Small intestine (tissue), 7 donors: ENCODE measurements around the gene MAGI1. TPM values are rescaled to one million over a fixed set of nuclear protein-coding genes. Genes with fewer than 3 reads are reported as not detected.
A peak's percentile ranks its signal among the peaks of the same experiment; 100 is the strongest.

Experiments used
- DNase-seq, 2 donors: peaks; one replicate each; pipeline versions ENCODE4 v3.0.0 to v3.0.0-alpha.2; 2013
- FAIRE-seq: peaks from 2 replicates; lab custom pipeline; 2012; peaks lifted over from hg19 to GRCh38; lab: Jason Lieb, UNC
- H3K27ac ChIP-seq, 3 donors: one replicate each; pipeline ENCODE4 v1.5.1; 2013; ENCODE audit warnings: low read length in 2 of 3, mild to moderate bottlenecking in 2 of 3, control low read depth in 1 of 3, inconsistent platforms in 1 of 3, low read depth in 1 of 3, moderate library complexity in 1 of 3
- H3K27me3 ChIP-seq, 3 donors: one replicate each; pipeline ENCODE4 v1.6.1; 2013; ENCODE audit warnings: low read length in 3 of 3, inconsistent platforms in 1 of 3; ENCODE audit not compliant: control insufficient read depth in 3 of 3, insufficient read depth in 3 of 3
- H3K36me3 ChIP-seq, 3 donors: one replicate each; pipeline ENCODE4 v1.6.1; 2013; ENCODE audit warnings: low read length in 3 of 3, inconsistent platforms in 1 of 3, low read depth in 1 of 3, mild to moderate bottlenecking in 1 of 3, moderate library complexity in 1 of 3; ENCODE audit not compliant: control insufficient read depth in 3 of 3, insufficient read depth in 2 of 3
- H3K4me1 ChIP-seq, 3 donors: one replicate each; pipeline ENCODE4 v1.6.1; 2013; ENCODE audit warnings: low read length in 2 of 3, inconsistent platforms in 1 of 3, low read depth in 1 of 3, mild to moderate bottlenecking in 1 of 3, moderate library complexity in 1 of 3; ENCODE audit not compliant: control insufficient read depth in 3 of 3, insufficient read depth in 2 of 3
- H3K4me3 ChIP-seq, 3 donors: one replicate each; pipeline ENCODE4 v1.5.1; 2013; ENCODE audit warnings: low read length in 3 of 3, control low read depth in 1 of 3, inconsistent platforms in 1 of 3, low read depth in 1 of 3, mild to moderate bottlenecking in 1 of 3, moderate library complexity in 1 of 3
- H3K9me3 ChIP-seq, 2 donors: one replicate each; pipeline ENCODE4 v1.6.1; 2013; ENCODE audit warnings: low read depth in 1 of 2, low read length in 1 of 2; ENCODE audit not compliant: control insufficient read depth in 2 of 2, insufficient read depth in 1 of 2
- WGBS, 3 donors: extraction: QIAGEN DNeasy Blood & Tissue Kit; methylation state at CpG; one replicate each; pipeline ENCODE4 v1.1.7; 2013; 5-methylcytosine and 5-hydroxymethylcytosine counted together
- polyA plus RNA-seq, 4 donors: library from polyadenylated mRNA; stranded (reverse) in 3 of 4; unstranded in 1 of 4; fragments of 200-250 nt in 3 of 4; fragments of 120-200 nt in 1 of 4; gene quantifications; one replicate each; pipeline versions ENCODE4 v1.2.1 to v1.2.3, GENCODE V29; 2013
- donor health status: healthy with polysubstance abuse.
- donor health status: control.
- donor health status: control.
- donor health status: Bipolar disorder and iron deficiency.
- donor health status: healthy.

The MAGI1 gene
- polyA plus RNA-seq, 4 donors, result 10.0 to 35.1 (median 12.6) TPM

- no peaks in the 10 kb centered on the region for H3K9me3 ChIP-seq
- no peaks in the 10 kb centered on the region for H3K4me1 ChIP-seq
- no peak overlapping the region for H3K27ac ChIP-seq
- WGBS, 3 donors, result 10 to 29% (median 12%) methylated on average over 1 of the region's 1 CpG
- DNase-seq (peak in 1 of 2 donors; percentile 14), FAIRE-seq (no peak)
- H3K27me3 ChIP-seq, result no peaks in the 10 kb centered on the region
- H3K4me3 ChIP-seq, result no peak overlapping the region
- no peaks in the 10 kb centered on the region for H3K36me3 ChIP-seq
These were observed 704.6 kb downstream of the MAGI1 start for GRCh38 chr3:65334045-65334665.

GRCh38 chr3:65331730-65332129 is 707.0 kb downstream of the MAGI1 start:
- Histone ChIP-seq H3K27me3 (no peaks in the 10 kb centered on the region), H3K4me3 (no peak overlapping the region), H3K9me3 (no peaks in the 10 kb centered on the region), H3K4me1 (no peaks in the 10 kb centered on the region), H3K36me3 (no peaks in the 10 kb centered on the region), H3K27ac (no peak overlapping the region)
- 82 to 90% (median 87%) methylated on average over 3 of the region's 3 CpGs for WGBS, 3 donors
- no peak for DNase-seq
- FAIRE-seq, result no peak

- no peaks in the 10 kb centered on the region for H3K9me3 ChIP-seq
- H3K36me3 ChIP-seq, result no peaks in the 10 kb centered on the region
- no peaks in the 10 kb centered on the region for H3K27me3 ChIP-seq
- no peaks in the 10 kb centered on the region for H3K4me1 ChIP-seq
- no peak for FAIRE-seq
- no peak overlapping the region for H3K4me3 ChIP-seq
- H3K27ac ChIP-seq, result no peak overlapping the region
- no peak for DNase-seq
- WGBS, 3 donors, result 47 to 65% (median 64%) methylated on average over 6 of the region's 6 CpGs
These were observed 708.6 kb downstream of the MAGI1 start for GRCh38 chr3:65330072-65330471.

GRCh38 chr3:65328148-65328547 is 710.6 kb downstream of the MAGI1 start:
- no peaks in the 10 kb centered on the region for H3K27me3 ChIP-seq
- 93 to 95% (median 95%) methylated on average over 4 of the region's 4 CpGs for WGBS, 3 donors
- no peaks in the 10 kb centered on the region for H3K36me3 ChIP-seq
- H3K9me3 ChIP-seq, result no peaks in the 10 kb centered on the region
- no peaks in the 10 kb centered on the region for H3K4me1 ChIP-seq
- H3K4me3 ChIP-seq, result no peak overlapping the region
- H3K27ac ChIP-seq, result no peak overlapping the region
- DNase-seq, result no peak
- no peak for FAIRE-seq

- no peak for DNase-seq
- Histone ChIP-seq H3K27ac (no peak overlapping the region), H3K9me3 (peaks cover 0 to under 1% of the 10 kb centered on the region in 2 donors), H3K4me3 (no peak overlapping the region), H3K4me1 (no peaks in the 10 kb centered on the region), H3K36me3 (no peaks in the 10 kb centered on the region), H3K27me3 (no peaks in the 10 kb centered on the region)
- WGBS, 3 donors, result 75 to 85% (median 83%) methylated on average over 3 of the region's 3 CpGs
- no peak for FAIRE-seq
These were observed 712.1 kb downstream of the MAGI1 start for GRCh38 chr3:65326574-65326973.

GRCh38 chr3:65322910-65323309 is 715.8 kb downstream of the MAGI1 start:
- Histone ChIP-seq H3K4me3 (no peak overlapping the region), H3K36me3 (no peaks in the 10 kb centered on the region), H3K4me1 (no peaks in the 10 kb centered on the region), H3K27ac (no peak overlapping the region), H3K27me3 (no peaks in the 10 kb centered on the region), H3K9me3 (peaks cover 0 to 8% of the 10 kb centered on the region in 2 donors)
- DNase-seq (no peak), FAIRE-seq (no peak)
- WGBS, 3 donors, result 82 to 86% (median 85%) methylated on average over 7 of the region's 7 CpGs

GRCh38 chr3:65318231-65318630 is 720.5 kb downstream of the MAGI1 start:
- Histone ChIP-seq H3K27ac (no peak overlapping the region), H3K27me3 (no peaks in the 10 kb centered on the region), H3K9me3 (peaks cover 0 to 10% of the 10 kb centered on the region in 2 donors), H3K4me1 (no peaks in the 10 kb centered on the region), H3K36me3 (no peaks in the 10 kb centered on the region), H3K4me3 (no peak overlapping the region)
- WGBS, 3 donors, result 90 to 97% (median 91%) methylated on average over 1 of the region's 1 CpG
- DNase-seq (no peak), FAIRE-seq (no peak)

GRCh38 chr3:65314916-65315315 is 723.8 kb downstream of the MAGI1 start:
- 56 to 78% (median 60%) methylated on average over 1 of the region's 1 CpG for WGBS, 3 donors
- Histone ChIP-seq H3K4me3 (no peak overlapping the region), H3K36me3 (no peaks in the 10 kb centered on the region), H3K9me3 (peaks cover 0 to 2% of the 10 kb centered on the region in 2 donors), H3K27ac (no peak overlapping the region), H3K27me3 (no peaks in the 10 kb centered on the region), H3K4me1 (no peaks in the 10 kb centered on the region)
- FAIRE-seq, result no peak
- DNase-seq, result no peak

GRCh38 chr3:65314269-65314668 is 724.4 kb downstream of the MAGI1 start:
- Histone ChIP-seq H3K4me3 (no peak overlapping the region), H3K9me3 (peaks cover 0 to 2% of the 10 kb centered on the region in 2 donors), H3K27ac (no peak overlapping the region), H3K27me3 (no peaks in the 10 kb centered on the region), H3K36me3 (no peaks in the 10 kb centered on the region), H3K4me1 (no peaks in the 10 kb centered on the region)
- DNase-seq, result no peak
- no peak for FAIRE-seq
- WGBS, 3 donors, result 85 to 92% (median 89%) methylated on average over 4 of the region's 4 CpGs
